GM10266 (cell line): ENCODE measurements around the gene DNAAF8.
A peak's percentile ranks its signal among the peaks of the same experiment; 100 is the strongest.

Experiments used
- DNase-seq: peaks from one replicate; pipeline ENCODE4 v3.0.0; 2012; ENCODE audit errors: extremely low spot score
- TF ChIP-seq, protein P1 (sequence below): IDR thresholded peaks from 2 replicates; pipeline ENCODE4 v1.5.1; 2012; ENCODE audit warnings: mild to moderate bottlenecking, low read depth; ENCODE audit not compliant: control insufficient read depth, insufficient read depth; ENCODE audit errors: missing control alignments

DNAAF8 gene

DNA sequence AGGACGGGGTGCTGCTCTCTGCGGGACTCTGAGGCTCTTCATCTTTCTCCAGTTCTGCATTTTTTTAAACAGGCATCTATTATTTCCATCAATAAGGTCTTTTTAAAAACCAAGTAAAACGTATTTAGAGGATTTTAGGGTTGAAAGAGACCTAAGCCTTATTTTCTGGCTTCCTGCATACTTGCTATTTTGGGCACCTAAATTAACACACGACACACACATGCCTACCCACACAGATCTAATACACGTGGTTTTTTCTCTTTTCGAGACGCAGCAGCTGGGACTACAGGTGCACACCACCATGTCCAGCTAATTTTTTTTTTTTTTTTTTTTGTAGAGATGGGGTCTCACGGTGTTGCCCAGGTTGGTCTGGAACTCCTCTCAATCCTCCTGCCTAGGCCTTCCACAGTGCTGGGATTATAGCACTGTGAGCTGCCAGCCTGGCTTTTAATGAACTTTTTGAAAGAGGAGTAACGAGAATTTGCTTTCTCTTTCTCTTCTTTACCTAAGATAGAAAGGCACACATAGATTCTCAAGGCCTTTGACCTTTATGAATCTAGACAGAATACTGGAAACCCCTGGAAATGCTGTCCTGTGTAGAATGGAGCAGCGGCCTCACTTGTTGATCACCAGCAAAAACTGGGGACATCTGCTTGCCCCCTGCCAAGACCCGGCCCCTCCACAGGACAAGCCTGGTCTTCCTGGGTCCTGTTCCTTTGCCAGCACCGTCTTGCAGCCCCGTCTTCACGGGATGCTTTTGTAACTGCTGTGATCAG, 13.8 kb downstream of the DNAAF8 start:
- peak; percentile 43 for DNase-seq
- TF ChIP-seq, protein P1, sequence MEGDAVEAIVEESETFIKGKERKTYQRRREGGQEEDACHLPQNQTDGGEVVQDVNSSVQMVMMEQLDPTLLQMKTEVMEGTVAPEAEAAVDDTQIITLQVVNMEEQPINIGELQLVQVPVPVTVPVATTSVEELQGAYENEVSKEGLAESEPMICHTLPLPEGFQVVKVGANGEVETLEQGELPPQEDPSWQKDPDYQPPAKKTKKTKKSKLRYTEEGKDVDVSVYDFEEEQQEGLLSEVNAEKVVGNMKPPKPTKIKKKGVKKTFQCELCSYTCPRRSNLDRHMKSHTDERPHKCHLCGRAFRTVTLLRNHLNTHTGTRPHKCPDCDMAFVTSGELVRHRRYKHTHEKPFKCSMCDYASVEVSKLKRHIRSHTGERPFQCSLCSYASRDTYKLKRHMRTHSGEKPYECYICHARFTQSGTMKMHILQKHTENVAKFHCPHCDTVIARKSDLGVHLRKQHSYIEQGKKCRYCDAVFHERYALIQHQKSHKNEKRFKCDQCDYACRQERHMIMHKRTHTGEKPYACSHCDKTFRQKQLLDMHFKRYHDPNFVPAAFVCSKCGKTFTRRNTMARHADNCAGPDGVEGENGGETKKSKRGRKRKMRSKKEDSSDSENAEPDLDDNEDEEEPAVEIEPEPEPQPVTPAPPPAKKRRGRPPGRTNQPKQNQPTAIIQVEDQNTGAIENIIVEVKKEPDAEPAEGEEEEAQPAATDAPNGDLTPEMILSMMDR = no peak

DNA sequence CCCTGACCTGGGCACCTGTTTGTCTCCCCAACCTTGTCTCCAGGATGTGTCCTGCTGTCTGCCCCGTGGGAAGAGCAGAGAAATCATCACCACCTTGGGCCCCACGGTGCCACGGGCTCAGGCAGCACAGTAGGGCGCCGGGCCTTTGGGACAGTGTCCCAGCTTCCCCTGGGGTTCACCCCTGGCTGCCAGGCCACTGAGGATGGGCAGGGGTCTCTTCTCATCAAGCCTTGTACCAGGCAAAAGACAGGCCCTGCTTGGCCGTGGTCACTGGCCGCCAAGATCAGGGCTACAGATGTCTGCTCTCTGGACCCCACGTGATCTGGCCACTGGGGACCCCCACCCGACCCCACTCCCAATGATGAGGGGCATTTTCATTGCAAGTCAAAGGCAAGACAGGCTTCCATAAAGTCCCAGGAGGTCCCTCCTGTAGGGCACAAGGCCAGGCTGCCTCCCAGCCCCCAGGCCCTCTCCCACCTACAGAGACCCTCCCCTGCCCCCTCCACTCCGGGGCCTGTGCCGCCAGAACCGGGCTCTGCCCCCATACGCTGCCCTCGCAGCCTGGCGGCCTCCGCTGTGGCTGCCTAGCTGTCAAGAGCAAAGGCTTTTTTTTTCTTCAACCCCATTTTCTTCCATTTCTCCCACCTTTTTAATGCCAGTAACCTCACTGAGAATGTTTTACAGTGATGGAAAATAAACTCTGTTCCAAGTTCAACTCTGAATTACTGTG, 14.5 kb downstream of the DNAAF8 start:
- no peak for DNase-seq
- TF ChIP-seq, protein P1 = no peak

DNA sequence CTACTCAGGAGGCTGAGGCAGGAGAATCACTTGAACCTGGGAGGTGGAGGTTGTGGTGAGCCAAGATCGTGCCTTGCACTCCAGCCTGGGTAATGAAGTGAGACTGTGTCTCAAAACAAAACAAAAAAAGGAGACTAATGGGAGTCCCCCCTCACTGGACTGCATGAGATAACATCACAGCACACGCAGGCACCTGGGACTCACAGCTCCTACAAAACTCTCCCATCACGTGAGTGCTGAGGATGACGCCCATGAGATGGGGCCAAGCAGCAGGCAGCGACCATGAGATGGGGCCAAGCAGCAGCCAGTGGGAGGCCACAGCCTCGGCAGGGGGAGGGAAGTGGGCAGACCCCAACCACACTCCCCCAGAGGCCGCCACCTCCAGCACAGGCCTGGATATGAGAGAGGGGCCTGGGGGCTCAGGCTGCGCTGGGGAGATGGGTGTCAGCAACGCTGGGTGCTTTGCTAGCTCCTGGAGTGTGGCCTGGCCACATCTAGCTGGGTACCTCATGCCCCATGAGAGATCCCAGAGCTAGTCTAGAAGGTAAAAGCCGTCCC, 15.4 kb downstream of the DNAAF8 start:
- peak; percentile 65 for DNase-seq
- TF ChIP-seq, protein P1 = no peak

DNA sequence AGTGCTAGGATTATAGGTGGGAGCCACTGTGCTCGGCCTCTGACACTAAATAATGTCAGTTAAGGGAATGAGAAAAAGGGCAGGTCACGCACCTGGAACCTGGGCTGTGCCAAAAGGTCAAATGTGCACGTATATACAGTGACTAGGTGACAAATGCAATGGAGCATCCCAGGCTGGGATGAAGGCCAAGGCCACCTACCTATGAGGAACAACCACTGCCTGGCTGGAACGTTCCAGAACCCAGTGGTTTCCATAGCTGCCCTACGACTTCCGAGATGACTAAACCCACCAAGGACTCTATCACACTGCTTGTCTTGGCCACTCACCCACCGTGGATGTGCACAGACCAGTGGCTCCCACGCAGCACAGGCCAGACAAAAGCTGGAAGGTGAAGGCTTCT, 16.6 kb downstream of the DNAAF8 start:
- TF ChIP-seq, protein P1 = no peak

DNA sequence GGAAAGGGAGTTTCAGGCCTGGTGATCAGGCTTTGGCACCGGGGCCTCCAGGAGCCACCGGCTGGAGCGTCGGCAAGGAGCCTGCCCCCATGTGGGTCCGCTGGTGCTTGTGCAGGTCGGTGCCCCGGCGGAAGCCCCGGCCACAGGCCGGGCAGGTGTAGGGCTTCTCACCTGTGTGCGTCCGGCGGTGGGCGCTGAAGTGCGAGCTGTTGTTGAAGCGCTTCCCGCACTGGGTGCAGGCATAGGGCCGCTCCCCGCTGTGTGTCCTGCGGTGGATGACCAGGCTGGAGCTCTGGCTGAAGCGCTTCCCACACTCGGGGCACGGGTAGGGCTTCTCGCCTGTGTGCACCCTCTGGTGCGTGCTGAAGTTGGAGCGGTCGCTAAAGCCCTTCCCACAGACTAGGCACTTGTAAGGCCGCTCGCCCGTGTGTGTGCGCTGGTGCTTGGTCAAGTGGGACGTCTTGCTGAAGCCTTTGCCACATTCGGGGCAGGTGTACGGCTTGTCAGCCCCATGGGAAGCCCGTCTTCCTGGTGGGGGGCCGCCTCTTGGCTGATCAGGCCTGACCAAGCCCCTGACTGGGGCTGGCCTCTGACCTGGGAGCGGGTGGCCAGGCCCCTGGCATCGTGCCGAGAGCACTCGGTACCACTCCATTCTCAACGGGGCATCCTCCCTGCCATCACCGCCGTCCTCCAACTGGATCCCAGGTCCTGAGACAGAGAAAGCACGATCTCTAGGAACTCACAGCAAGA, 18.2 kb downstream of the DNAAF8 start:
- TF ChIP-seq, protein P1 = no peak
- no peak for DNase-seq

More for the DNA sequence above, 16.6 kb downstream of the DNAAF8 start:
- no peak for DNase-seq

DNA sequence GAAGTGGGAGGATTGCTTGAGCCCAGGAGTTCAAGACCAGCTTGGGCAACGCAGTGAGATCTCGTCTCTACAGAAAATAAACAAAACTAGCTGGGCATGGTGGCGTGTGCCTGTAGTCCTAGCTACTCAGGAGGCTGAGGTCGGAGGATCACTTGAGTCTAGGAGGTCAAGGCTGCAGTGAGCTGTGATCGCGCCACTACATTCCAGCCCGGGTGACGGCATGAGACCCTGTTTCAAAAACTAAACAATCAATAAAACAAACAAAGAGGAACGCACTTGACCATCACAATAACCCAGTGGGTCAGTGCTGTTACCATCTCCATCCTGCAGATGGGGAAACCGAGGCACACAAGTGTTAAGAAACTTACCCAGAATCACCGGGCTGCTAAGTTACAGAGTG, 18.9 kb downstream of the DNAAF8 start:
- TF ChIP-seq, protein P1 = no peak
- DNase-seq = no peak

DNA sequence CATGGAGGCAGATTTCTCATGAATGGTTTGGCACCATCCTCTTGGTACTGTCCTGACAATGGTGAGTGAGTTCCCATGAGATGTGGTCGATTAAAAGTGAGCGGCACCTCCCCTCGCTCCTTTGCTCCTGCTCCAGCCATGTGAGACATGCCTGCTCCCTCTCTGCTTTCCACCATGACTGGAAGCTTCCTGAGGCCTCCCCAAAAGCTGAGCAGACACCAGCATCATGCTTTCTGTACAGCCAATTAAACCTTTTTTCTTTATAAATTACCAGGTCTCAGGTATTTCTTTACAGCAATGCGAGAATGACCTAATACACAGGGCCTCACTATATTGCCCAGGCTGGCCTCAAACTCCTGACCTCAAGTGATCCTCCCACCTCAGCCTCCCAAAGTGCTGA, 20.5 kb downstream of the DNAAF8 start:
- TF ChIP-seq, protein P1 = no peak
- DNase-seq = no peak
